Endothelial cell (in vitro differentiated cells): Measurements from ENCODE around the gene EFCAB9. TPM values are rescaled to one million over a fixed set of nuclear protein-coding genes. Genes with fewer than 3 reads are reported as not detected.

Source experiments
- DNase-seq: peaks from one replicate; pipeline ENCODE4 v3.0.0; 2021; ENCODE audit warnings: low spot score
- H3K27ac Mint-ChIP-seq: one replicate; pipeline ENCODE4 v1.8.0; 2021; ENCODE audit warnings: mixed read lengths, inconsistent platforms; ENCODE audit not compliant: unreplicated experiment
- H3K27me3 Mint-ChIP-seq: one replicate; pipeline ENCODE4 v1.8.0; 2021; ENCODE audit warnings: mild to moderate bottlenecking, moderate library complexity, mixed read lengths, inconsistent platforms; ENCODE audit not compliant: unreplicated experiment
- H3K36me3 Mint-ChIP-seq: one replicate; pipeline ENCODE4 v1.8.0; 2021; ENCODE audit warnings: mild to moderate bottlenecking, low read depth, mixed read lengths, inconsistent platforms; ENCODE audit not compliant: unreplicated experiment
- H3K4me1 Mint-ChIP-seq: one replicate; pipeline ENCODE4 v1.8.0; 2021; ENCODE audit warnings: mild to moderate bottlenecking, mixed read lengths, inconsistent platforms; ENCODE audit not compliant: unreplicated experiment
- H3K4me3 Mint-ChIP-seq: one replicate; pipeline ENCODE4 v1.8.0; 2021; ENCODE audit warnings: mild to moderate bottlenecking, mixed read lengths, inconsistent platforms; ENCODE audit not compliant: unreplicated experiment
- H3K9me3 Mint-ChIP-seq: one replicate; pipeline ENCODE4 v1.8.0; 2021; ENCODE audit warnings: mixed read lengths, inconsistent platforms; ENCODE audit not compliant: unreplicated experiment
- total RNA-seq: library from RNA; stranded (reverse); fragmentation: NEBNext Ultra II Directional; extraction: Animal tissue kit (Norgen Biotek cat#: 25700); gene quantifications from one replicate; pipeline ENCODE4 v1.2.1, GENCODE V29; 2021; ENCODE audit not compliant: unreplicated experiment
- TF ChIP-seq, protein P1 (sequence below): fragments of 200-600 bp; sonication (generic); IDR thresholded peaks from one replicate; pipeline ENCODE4 v1.5.0; 2021; ENCODE audit warnings: antibody characterized with exemption; ENCODE audit not compliant: unreplicated experiment

Gene EFCAB9
- total RNA-seq, 1 donor from 2014 or later, result not detected

DNA sequence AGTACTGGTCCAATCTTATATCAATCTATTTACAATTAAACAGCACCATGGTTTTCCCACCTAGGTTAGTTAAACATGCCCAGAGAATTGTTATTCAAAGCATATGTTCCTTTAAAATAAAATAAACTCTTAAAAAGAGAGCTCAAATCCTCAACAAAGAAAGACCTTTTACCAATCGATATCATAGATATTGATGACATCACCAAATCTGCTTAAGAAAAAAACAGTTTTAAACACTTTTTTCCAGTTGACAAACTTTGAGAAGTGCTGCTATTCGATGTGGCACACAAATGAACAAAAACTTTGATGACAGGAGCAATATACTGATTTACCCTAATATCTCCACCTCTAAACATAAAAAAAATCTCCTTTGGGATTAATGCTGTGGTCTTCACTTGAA, 15.7 kb downstream of the EFCAB9 start:
- Mint-ChIP-seq H3K27ac (no peak overlapping the region), H3K9me3 (no peaks in the 10 kb centered on the region), H3K4me3 (no peak overlapping the region), H3K4me1 (no peaks in the 10 kb centered on the region), H3K27me3 (peaks cover 1% of the 10 kb centered on the region), H3K36me3 (peaks cover 18% of the 10 kb centered on the region)
- no peak for DNase-seq
- TF ChIP-seq, protein P1, sequence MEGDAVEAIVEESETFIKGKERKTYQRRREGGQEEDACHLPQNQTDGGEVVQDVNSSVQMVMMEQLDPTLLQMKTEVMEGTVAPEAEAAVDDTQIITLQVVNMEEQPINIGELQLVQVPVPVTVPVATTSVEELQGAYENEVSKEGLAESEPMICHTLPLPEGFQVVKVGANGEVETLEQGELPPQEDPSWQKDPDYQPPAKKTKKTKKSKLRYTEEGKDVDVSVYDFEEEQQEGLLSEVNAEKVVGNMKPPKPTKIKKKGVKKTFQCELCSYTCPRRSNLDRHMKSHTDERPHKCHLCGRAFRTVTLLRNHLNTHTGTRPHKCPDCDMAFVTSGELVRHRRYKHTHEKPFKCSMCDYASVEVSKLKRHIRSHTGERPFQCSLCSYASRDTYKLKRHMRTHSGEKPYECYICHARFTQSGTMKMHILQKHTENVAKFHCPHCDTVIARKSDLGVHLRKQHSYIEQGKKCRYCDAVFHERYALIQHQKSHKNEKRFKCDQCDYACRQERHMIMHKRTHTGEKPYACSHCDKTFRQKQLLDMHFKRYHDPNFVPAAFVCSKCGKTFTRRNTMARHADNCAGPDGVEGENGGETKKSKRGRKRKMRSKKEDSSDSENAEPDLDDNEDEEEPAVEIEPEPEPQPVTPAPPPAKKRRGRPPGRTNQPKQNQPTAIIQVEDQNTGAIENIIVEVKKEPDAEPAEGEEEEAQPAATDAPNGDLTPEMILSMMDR, result no peak

DNA sequence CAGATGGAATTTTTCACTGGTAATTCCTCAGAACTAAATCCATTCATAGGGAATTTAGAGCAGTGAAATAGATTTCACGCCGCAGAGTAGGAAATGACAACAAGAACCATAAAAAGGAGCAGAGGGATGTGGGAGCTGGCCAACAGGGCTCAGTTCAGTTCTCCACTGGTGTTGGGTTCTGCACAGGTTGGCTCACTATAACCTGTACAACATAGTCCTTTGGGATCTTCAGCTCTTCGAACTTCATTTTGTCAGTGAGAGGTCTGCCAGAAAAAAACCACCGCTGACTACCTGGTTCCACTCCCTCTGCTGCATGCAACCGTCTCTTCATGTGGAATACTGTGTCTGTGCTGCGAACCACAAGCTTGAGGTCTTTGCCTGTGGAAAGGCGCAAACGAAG, 17.7 kb downstream of the EFCAB9 start:
- H3K4me3 Mint-ChIP-seq, result peak overlapping the region; percentile 56
- no peak for DNase-seq
- H3K36me3 Mint-ChIP-seq, result peaks cover 22% of the 10 kb centered on the region
- no peak overlapping the region for H3K27ac Mint-ChIP-seq
- TF ChIP-seq, protein P1, result no peak
- H3K9me3 Mint-ChIP-seq, result no peaks in the 10 kb centered on the region
- peaks cover 1% of the 10 kb centered on the region for H3K27me3 Mint-ChIP-seq
- H3K4me1 Mint-ChIP-seq, result no peaks in the 10 kb centered on the region

DNA sequence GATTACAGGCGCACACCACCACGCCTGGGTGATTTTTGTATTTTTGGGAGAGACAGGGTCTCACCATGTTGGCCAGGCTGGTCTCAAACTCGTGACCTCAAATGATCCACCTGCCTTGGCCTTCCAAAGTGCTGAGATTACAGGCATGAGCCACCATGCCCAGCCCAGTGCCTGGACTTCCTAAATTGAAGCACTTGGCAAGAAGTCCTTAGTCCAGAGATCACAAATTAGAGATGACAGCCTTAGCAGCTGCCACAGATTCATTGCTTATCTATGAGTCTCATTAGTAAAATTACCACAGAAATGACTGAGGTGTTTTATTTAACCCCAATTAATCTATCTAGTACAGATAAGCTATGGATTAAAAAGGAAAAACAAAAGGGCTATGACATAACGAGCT, 19.2 kb downstream of the EFCAB9 start:
- H3K36me3 Mint-ChIP-seq, result peaks cover 26% of the 10 kb centered on the region
- no peak overlapping the region for H3K4me3 Mint-ChIP-seq
- TF ChIP-seq, protein P1, result no peak
- DNase-seq, result no peak
- no peaks in the 10 kb centered on the region for H3K9me3 Mint-ChIP-seq
- no peaks in the 10 kb centered on the region for H3K4me1 Mint-ChIP-seq
- peaks cover 1% of the 10 kb centered on the region for H3K27me3 Mint-ChIP-seq
- no peak overlapping the region for H3K27ac Mint-ChIP-seq

DNA sequence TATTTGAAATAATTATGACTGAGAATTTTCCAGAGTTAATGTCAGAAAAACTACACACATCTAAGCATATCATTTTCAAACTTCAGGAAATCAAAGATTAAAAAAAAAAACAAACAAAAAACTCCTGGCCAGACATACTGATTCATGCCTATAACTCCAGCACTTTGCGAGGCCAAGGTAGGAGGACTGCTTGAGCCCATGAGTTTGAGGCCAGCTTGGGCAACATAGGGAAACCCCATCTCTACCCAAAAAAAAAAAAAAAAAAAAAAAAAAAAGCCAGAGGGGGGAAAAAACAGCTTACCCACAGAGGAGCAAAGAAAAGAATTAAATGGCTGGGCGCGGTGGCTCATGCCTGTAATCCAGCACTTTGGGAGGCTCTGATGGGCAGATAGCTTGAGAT, 22.4 kb downstream of the EFCAB9 start:
- DNase-seq, result no peak
- Mint-ChIP-seq H3K27me3 (no peaks in the 10 kb centered on the region), H3K36me3 (peaks cover 35% of the 10 kb centered on the region), H3K4me3 (no peak overlapping the region), H3K27ac (no peak overlapping the region), H3K4me1 (no peaks in the 10 kb centered on the region), H3K9me3 (no peaks in the 10 kb centered on the region)
- TF ChIP-seq, protein P1, result no peak

- TF ChIP-seq, protein P1, result no peak
- Mint-ChIP-seq H3K27ac (no peak overlapping the region), H3K4me3 (no peak overlapping the region), H3K36me3 (peaks cover 38% of the 10 kb centered on the region), H3K4me1 (no peaks in the 10 kb centered on the region), H3K27me3 (peaks cover 2% of the 10 kb centered on the region), H3K9me3 (no peaks in the 10 kb centered on the region)
- DNase-seq, result no peak
Measured at GRCh38 chr5:172219296-172219695, 25.3 kb downstream of the EFCAB9 start.
